HEK293 (cell line): ENCODE results near the gene ARHGAP1.

Source experiments
- IKZF3 ChIP-seq: fragments of 450-650 bp; IDR thresholded peaks from 2 replicates; pipeline ENCODE4 v1.5.0; 2018; ENCODE audit warnings: missing biosample characterization, mild to moderate bottlenecking, missing genetic modification characterization, moderate library complexity
- KLF16 ChIP-seq: fragments of 450-650 bp; formaldehyde crosslinking; IDR thresholded peaks from 2 replicates; pipeline ENCODE4 v1.5.1; 2017; ENCODE audit warnings: missing biosample characterization, missing genetic modification characterization
- KLF9 ChIP-seq: fragments of 450-650 bp; formaldehyde crosslinking; IDR thresholded peaks from 2 replicates; pipeline ENCODE4 v1.5.1; 2016; ENCODE audit warnings: missing biosample characterization, missing genetic modification characterization, low read depth
- OVOL3 ChIP-seq: fragments of 450-650 bp; formaldehyde crosslinking; IDR thresholded peaks from 2 replicates; pipeline ENCODE4 v1.5.1; 2016; ENCODE audit warnings: missing biosample characterization, missing genetic modification characterization
- PRDM1 ChIP-seq: fragments of 450-650 bp; formaldehyde crosslinking; IDR thresholded peaks from 2 replicates; pipeline ENCODE4; 2016; ENCODE audit warnings: missing biosample characterization, missing genetic modification characterization
- SCRT1 ChIP-seq: fragments of 450-650 bp; formaldehyde crosslinking; IDR thresholded peaks from 2 replicates; pipeline ENCODE4 v1.5.1; 2016; ENCODE audit warnings: missing biosample characterization, missing genetic modification characterization, borderline replicate concordance
- ZFHX2 ChIP-seq: fragments of 450-650 bp; formaldehyde crosslinking; conservative IDR thresholded peaks from 2 replicates; pipeline ENCODE4 v1.5.1; 2016; ENCODE audit warnings: missing biosample characterization, missing genetic modification characterization
- ZFP3 ChIP-seq: fragments of 450-650 bp; formaldehyde crosslinking; IDR thresholded peaks from 2 replicates; pipeline ENCODE4 v1.5.1; 2016; ENCODE audit warnings: low read depth, missing biosample characterization, missing genetic modification characterization
- ZFP69B ChIP-seq: fragments of 450-650 bp; formaldehyde crosslinking; IDR thresholded peaks from 2 replicates; pipeline ENCODE4 v1.5.1; 2016; ENCODE audit warnings: missing biosample characterization, missing genetic modification characterization
- ZNF133 ChIP-seq: fragments of 450-650 bp; formaldehyde crosslinking; IDR thresholded peaks from 2 replicates; pipeline ENCODE4 v1.5.1; 2016; ENCODE audit warnings: missing biosample characterization, missing genetic modification characterization
- ZNF184 ChIP-seq: fragments of 450-650 bp; IDR thresholded peaks from 2 replicates; pipeline ENCODE4 v1.5.1; 2018; ENCODE audit warnings: missing biosample characterization, mild to moderate bottlenecking, missing genetic modification characterization
- ZNF214 ChIP-seq: fragments of 450-650 bp; formaldehyde crosslinking; IDR thresholded peaks from 2 replicates; pipeline ENCODE4 v1.5.1; 2017; ENCODE audit warnings: missing biosample characterization, mild to moderate bottlenecking, missing genetic modification characterization, borderline replicate concordance
- ZNF239 ChIP-seq: fragments of 450-650 bp; formaldehyde crosslinking; IDR thresholded peaks from 2 replicates; pipeline ENCODE4 v1.5.1; 2016; ENCODE audit warnings: missing biosample characterization, missing genetic modification characterization
- ZNF394 ChIP-seq: fragments of 450-650 bp; formaldehyde crosslinking; IDR thresholded peaks from 2 replicates; pipeline ENCODE4 v1.5.1; 2016; ENCODE audit warnings: missing biosample characterization, missing genetic modification characterization, mild to moderate bottlenecking, moderate library complexity, borderline replicate concordance
- ZNF473 ChIP-seq: fragments of 450-650 bp; formaldehyde crosslinking; IDR thresholded peaks from 2 replicates; pipeline ENCODE4 v1.5.1; 2017; ENCODE audit warnings: missing biosample characterization, missing genetic modification characterization
- ZNF48 ChIP-seq: fragments of 450-650 bp; formaldehyde crosslinking; IDR thresholded peaks from 2 replicates; pipeline ENCODE4 v1.5.1; 2016; ENCODE audit warnings: missing biosample characterization, missing genetic modification characterization
- ZNF549 ChIP-seq: fragments of 450-650 bp; IDR thresholded peaks from 2 replicates; pipeline ENCODE4 v1.5.1; 2018; ENCODE audit warnings: missing biosample characterization, missing genetic modification characterization, mild to moderate bottlenecking, inconsistent platforms, moderate library complexity
- ZNF600 ChIP-seq: fragments of 450-650 bp; formaldehyde crosslinking; IDR thresholded peaks from 2 replicates; pipeline ENCODE4 v1.5.1; 2016; ENCODE audit warnings: missing biosample characterization, missing genetic modification characterization
- ZNF610 ChIP-seq: fragments of 450-650 bp; formaldehyde crosslinking; IDR thresholded peaks from 2 replicates; pipeline ENCODE4 v1.5.1; 2016; ENCODE audit warnings: missing biosample characterization, missing genetic modification characterization, borderline replicate concordance
- ZNF629 ChIP-seq: fragments of 450-650 bp; formaldehyde crosslinking; IDR thresholded peaks from 2 replicates; pipeline ENCODE4 v1.5.1; 2017; ENCODE audit warnings: missing biosample characterization, missing genetic modification characterization
- ZNF677 ChIP-seq: fragments of 450-650 bp; IDR thresholded peaks from 2 replicates; pipeline ENCODE4 v1.5.0; 2018; ENCODE audit warnings: missing biosample characterization, mild to moderate bottlenecking, missing genetic modification characterization, moderate library complexity
- ZNF791 ChIP-seq: fragments of 450-650 bp; formaldehyde crosslinking; IDR thresholded peaks from 2 replicates; pipeline ENCODE4 v1.5.1; 2016; ENCODE audit warnings: missing biosample characterization, missing genetic modification characterization
- ZNF837 ChIP-seq: fragments of 450-650 bp; formaldehyde crosslinking; IDR thresholded peaks from 2 replicates; pipeline ENCODE4 v1.5.1; 2016; ENCODE audit warnings: missing biosample characterization, missing genetic modification characterization
- ZSCAN16 ChIP-seq: fragments of 450-650 bp; formaldehyde crosslinking; IDR thresholded peaks from 2 replicates; pipeline ENCODE4 v1.5.1; 2016; ENCODE audit warnings: missing biosample characterization, missing genetic modification characterization
- ZSCAN23 ChIP-seq: fragments of 450-650 bp; formaldehyde crosslinking; IDR thresholded peaks from 2 replicates; pipeline ENCODE4 v1.5.1; 2016; ENCODE audit warnings: missing biosample characterization, missing genetic modification characterization
- TF ChIP-seq, protein P1 (sequence below): fragments of 450-650 bp; formaldehyde crosslinking; IDR thresholded peaks from 2 replicates; pipeline ENCODE4 v1.5.1; 2016; ENCODE audit warnings: missing biosample characterization, missing genetic modification characterization, borderline replicate concordance
- TF ChIP-seq, protein P2 (sequence below): fragments of 450-650 bp; formaldehyde crosslinking; IDR thresholded peaks from 2 replicates; pipeline ENCODE4 v1.5.1; 2016; ENCODE audit warnings: missing biosample characterization, missing genetic modification characterization
- TF ChIP-seq, protein P3 (sequence below): fragments of 450-650 bp; formaldehyde crosslinking; IDR thresholded peaks from 2 replicates; pipeline ENCODE4 v1.5.0; 2017; ENCODE audit warnings: missing biosample characterization, missing genetic modification characterization, borderline replicate concordance
- TF ChIP-seq, protein P4 (sequence below): fragments of 450-650 bp; formaldehyde crosslinking; IDR thresholded peaks from 2 replicates; pipeline ENCODE4 v1.5.1; 2016; ENCODE audit warnings: missing biosample characterization, missing genetic modification characterization, low read depth
- TF ChIP-seq, protein P5 (sequence below): fragments of 450-650 bp; formaldehyde crosslinking; IDR thresholded peaks from 2 replicates; pipeline ENCODE4 v1.5.1; 2017; ENCODE audit warnings: missing biosample characterization, mild to moderate bottlenecking, missing genetic modification characterization, moderate library complexity

ARHGAP1 gene

DNA sequence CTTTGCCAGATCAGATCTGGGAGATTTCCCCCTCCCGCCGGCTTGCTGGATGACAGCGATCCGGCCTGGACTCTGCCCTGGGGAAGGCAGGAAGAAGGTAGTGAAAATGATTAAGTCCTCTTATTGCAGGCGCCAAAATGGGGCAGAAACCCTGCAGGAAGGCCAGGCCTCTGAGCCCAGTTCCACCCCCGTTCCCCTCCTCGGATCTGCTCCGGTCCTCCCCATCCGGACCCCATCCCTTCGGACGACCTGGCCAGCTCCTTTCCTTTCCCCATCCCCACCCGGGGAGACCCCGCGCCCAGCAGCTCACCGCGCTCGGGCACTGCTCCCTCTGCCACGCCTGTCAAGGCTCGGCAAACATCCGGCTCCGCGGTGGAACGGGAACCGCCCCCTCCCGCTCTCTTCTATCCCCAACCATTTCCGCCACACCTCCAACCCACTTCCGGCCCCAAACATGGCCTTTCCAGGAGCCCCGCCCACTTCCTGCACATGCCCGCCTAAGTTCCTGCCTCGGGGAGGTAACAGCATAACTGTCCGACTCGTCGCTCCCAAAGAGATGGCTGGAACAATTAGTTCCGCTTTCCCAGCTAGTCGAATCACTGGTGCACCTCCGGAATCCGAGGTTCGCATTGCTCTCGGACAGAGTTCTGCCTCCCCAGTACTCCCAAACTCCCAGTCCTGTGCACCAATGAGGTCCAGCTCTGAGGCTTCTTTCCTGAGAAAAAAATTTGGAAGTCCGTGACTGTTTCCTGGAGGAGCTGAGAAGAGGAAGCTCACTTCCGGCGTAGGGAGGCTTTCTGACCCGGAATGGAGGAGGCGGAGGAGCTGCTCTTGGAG, at the start of gene ARHGAP1, which contains the start of gene ZNF408 (continued):
- TF ChIP-seq, protein P1, sequence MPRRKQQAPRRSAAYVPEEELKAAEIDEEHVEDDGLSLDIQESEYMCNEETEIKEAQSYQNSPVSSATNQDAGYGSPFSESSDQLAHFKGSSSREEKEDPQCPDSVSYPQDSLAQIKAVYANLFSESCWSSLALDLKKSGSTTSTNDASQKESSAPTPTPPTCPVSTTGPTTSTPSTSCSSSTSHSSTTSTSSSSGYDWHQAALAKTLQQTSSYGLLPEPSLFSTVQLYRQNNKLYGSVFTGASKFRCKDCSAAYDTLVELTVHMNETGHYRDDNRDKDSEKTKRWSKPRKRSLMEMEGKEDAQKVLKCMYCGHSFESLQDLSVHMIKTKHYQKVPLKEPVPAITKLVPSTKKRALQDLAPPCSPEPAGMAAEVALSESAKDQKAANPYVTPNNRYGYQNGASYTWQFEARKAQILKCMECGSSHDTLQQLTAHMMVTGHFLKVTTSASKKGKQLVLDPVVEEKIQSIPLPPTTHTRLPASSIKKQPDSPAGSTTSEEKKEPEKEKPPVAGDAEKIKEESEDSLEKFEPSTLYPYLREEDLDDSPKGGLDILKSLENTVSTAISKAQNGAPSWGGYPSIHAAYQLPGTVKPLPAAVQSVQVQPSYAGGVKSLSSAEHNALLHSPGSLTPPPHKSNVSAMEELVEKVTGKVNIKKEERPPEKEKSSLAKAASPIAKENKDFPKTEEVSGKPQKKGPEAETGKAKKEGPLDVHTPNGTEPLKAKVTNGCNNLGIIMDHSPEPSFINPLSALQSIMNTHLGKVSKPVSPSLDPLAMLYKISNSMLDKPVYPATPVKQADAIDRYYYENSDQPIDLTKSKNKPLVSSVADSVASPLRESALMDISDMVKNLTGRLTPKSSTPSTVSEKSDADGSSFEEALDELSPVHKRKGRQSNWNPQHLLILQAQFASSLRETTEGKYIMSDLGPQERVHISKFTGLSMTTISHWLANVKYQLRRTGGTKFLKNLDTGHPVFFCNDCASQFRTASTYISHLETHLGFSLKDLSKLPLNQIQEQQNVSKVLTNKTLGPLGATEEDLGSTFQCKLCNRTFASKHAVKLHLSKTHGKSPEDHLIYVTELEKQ (tag by site-specific recombination): no peak
- TF ChIP-seq ZFP3 (tag by site-specific recombination) (no peak), ZNF837 (tag by site-specific recombination) (no peak), ZNF473 (tag by site-specific recombination) (no peak), ZNF629 (peak; percentile 90), ZFP69B (tag by site-specific recombination) (peak; percentile 80), ZNF133 (tag by site-specific recombination) (no peak), ZNF48 (tag by site-specific recombination) (no peak), ZSCAN16 (tag by site-specific recombination) (peak; percentile 99), ZNF791 (tag by site-specific recombination) (no peak), ZNF239 (tag by site-specific recombination) (no peak), ZNF610 (tag by site-specific recombination) (0 out of 2 replicates have a peak, but pooled peaks have one; percentile 44), SCRT1 (tag by site-specific recombination) (0 out of 2 replicates have a peak, but pooled peaks have one; percentile 10), ZNF600 (tag by site-specific recombination) (peak; percentile 54), OVOL3 (tag by site-specific recombination) (0 out of 2 replicates have a peak, but pooled peaks have one; percentile 63), IKZF3 (tag by site-specific recombination) (peak; percentile 84), ZFHX2 (tag by site-specific recombination) (no peak; the same call in none of the 2 replicates), ZNF214 (tag by site-specific recombination) (no peak), KLF9 (tag by site-specific recombination) (peak; percentile 99), ZSCAN23 (tag by site-specific recombination) (peak; percentile 71; the same call in 1 of the 2 replicates), ZNF549 (tag by site-specific recombination) (no peak), ZNF677 (tag by site-specific recombination) (no peak), KLF16 (tag by site-specific recombination) (peak; percentile 98), ZNF394 (tag by site-specific recombination) (peak; percentile 97), PRDM1 (tag by site-specific recombination) (0 out of 2 replicates have a peak, but pooled peaks have one; percentile 25), ZNF184 (no peak)
- TF ChIP-seq, protein P2, sequence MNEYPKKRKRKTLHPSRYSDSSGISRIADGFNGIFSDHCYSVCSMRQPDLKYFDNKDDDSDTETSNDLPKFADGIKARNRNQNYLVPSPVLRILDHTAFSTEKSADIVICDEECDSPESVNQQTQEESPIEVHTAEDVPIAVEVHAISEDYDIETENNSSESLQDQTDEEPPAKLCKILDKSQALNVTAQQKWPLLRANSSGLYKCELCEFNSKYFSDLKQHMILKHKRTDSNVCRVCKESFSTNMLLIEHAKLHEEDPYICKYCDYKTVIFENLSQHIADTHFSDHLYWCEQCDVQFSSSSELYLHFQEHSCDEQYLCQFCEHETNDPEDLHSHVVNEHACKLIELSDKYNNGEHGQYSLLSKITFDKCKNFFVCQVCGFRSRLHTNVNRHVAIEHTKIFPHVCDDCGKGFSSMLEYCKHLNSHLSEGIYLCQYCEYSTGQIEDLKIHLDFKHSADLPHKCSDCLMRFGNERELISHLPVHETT (tag by site-specific recombination): peak; percentile 99
- TF ChIP-seq, protein P3, sequence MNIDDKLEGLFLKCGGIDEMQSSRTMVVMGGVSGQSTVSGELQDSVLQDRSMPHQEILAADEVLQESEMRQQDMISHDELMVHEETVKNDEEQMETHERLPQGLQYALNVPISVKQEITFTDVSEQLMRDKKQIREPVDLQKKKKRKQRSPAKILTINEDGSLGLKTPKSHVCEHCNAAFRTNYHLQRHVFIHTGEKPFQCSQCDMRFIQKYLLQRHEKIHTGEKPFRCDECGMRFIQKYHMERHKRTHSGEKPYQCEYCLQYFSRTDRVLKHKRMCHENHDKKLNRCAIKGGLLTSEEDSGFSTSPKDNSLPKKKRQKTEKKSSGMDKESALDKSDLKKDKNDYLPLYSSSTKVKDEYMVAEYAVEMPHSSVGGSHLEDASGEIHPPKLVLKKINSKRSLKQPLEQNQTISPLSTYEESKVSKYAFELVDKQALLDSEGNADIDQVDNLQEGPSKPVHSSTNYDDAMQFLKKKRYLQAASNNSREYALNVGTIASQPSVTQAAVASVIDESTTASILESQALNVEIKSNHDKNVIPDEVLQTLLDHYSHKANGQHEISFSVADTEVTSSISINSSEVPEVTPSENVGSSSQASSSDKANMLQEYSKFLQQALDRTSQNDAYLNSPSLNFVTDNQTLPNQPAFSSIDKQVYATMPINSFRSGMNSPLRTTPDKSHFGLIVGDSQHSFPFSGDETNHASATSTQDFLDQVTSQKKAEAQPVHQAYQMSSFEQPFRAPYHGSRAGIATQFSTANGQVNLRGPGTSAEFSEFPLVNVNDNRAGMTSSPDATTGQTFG (tag by site-specific recombination): no peak
- TF ChIP-seq, protein P4, sequence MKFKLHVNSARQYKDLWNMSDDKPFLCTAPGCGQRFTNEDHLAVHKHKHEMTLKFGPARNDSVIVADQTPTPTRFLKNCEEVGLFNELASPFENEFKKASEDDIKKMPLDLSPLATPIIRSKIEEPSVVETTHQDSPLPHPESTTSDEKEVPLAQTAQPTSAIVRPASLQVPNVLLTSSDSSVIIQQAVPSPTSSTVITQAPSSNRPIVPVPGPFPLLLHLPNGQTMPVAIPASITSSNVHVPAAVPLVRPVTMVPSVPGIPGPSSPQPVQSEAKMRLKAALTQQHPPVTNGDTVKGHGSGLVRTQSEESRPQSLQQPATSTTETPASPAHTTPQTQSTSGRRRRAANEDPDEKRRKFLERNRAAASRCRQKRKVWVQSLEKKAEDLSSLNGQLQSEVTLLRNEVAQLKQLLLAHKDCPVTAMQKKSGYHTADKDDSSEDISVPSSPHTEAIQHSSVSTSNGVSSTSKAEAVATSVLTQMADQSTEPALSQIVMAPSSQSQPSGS (tag by site-specific recombination): no peak
- TF ChIP-seq, protein P5, sequence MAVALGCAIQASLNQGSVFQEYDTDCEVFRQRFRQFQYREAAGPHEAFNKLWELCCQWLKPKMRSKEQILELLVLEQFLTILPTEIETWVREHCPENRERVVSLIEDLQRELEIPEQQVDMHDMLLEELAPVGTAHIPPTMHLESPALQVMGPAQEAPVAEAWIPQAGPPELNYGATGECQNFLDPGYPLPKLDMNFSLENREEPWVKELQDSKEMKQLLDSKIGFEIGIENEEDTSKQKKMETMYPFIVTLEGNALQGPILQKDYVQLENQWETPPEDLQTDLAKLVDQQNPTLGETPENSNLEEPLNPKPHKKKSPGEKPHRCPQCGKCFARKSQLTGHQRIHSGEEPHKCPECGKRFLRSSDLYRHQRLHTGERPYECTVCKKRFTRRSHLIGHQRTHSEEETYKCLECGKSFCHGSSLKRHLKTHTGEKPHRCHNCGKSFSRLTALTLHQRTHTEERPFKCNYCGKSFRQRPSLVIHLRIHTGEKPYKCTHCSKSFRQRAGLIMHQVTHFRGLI: peak; percentile 66
